ENCODE results near the gene HSF5.
"Not testable (repeated sequence)": the region's sequence is repeated elsewhere in the genome, so short reads cannot be mapped to it uniquely, and the experiment has no call there.

HSF5 gene

GRCh38 chr17:58503134-58503533 is 14.9 kb upstream of the HSF5 start:
- H3K36me3 ChIP-seq (ENCODE audit: insufficient read depth, low read length) = peaks cover 63% of the 10 kb centered on the region

GRCh38 chr17:58501451-58501850 is 13.2 kb upstream of the HSF5 start:
- Histone ChIP-seq H3K9ac (ENCODE audit: low read length) (no peak overlapping the region), H3K4me1 (ENCODE audit: insufficient read depth, low read length) (no peaks in the 10 kb centered on the region), H3K27me3 (ENCODE audit: control insufficient read depth in 1 of 2, insufficient read depth in 2 of 2, low read length in 2 of 2) (no peaks in the 10 kb centered on the region), H3K36me3 (ENCODE audit: insufficient read depth, low read length) (peaks cover 64% of the 10 kb centered on the region), H3K9me3 (ENCODE audit: low read length) (no peaks in the 10 kb centered on the region), H3K4me3 (ENCODE audit: low read depth in 1 of 2, low read length in 2 of 2) (no peak overlapping the region), H3K27ac (ENCODE audit: low read depth, low read length) (no peak overlapping the region)

More at GRCh38 chr17:58503134-58503533, 14.9 kb upstream of the HSF5 start:
- H3K27ac ChIP-seq (ENCODE audit: low read depth, low read length); H3K27me3 ChIP-seq (ENCODE audit: control insufficient read depth in 1 of 2, insufficient read depth in 2 of 2, low read length in 2 of 2); H3K4me3 ChIP-seq (ENCODE audit: low read depth in 1 of 2, low read length in 2 of 2); H3K4me1 ChIP-seq (ENCODE audit: insufficient read depth, low read length); H3K9me3 ChIP-seq (ENCODE audit: low read length); H3K9ac ChIP-seq (ENCODE audit: low read length): not testable (repeated sequence)

- no peaks in the 10 kb centered on the region for H3K27me3 ChIP-seq (ENCODE audit: control insufficient read depth in 1 of 2, insufficient read depth in 2 of 2, low read length in 2 of 2)
- no peaks in the 10 kb centered on the region for H3K4me1 ChIP-seq (ENCODE audit: insufficient read depth, low read length)
- no peak overlapping the region for H3K9ac ChIP-seq (ENCODE audit: low read length)
- no peak overlapping the region for H3K4me3 ChIP-seq (ENCODE audit: low read depth in 1 of 2, low read length in 2 of 2)
- H3K36me3 ChIP-seq (ENCODE audit: insufficient read depth, low read length) = peaks cover 62% of the 10 kb centered on the region
- no peaks in the 10 kb centered on the region for H3K9me3 ChIP-seq (ENCODE audit: low read length)
- H3K27ac ChIP-seq (ENCODE audit: low read depth, low read length) = no peak overlapping the region
Measured at GRCh38 chr17:58498177-58498828, 10.1 kb upstream of the HSF5 start.

- Histone ChIP-seq H3K4me1 (ENCODE audit: insufficient read depth, low read length) (no peaks in the 10 kb centered on the region), H3K9me3 (ENCODE audit: low read length) (no peaks in the 10 kb centered on the region), H3K9ac (ENCODE audit: low read length) (no peak overlapping the region), H3K27me3 (ENCODE audit: control insufficient read depth in 1 of 2, insufficient read depth in 2 of 2, low read length in 2 of 2) (no peaks in the 10 kb centered on the region), H3K27ac (ENCODE audit: low read depth, low read length) (no peak overlapping the region), H3K4me3 (ENCODE audit: low read depth in 1 of 2, low read length in 2 of 2) (no peak overlapping the region), H3K36me3 (ENCODE audit: insufficient read depth, low read length) (peaks cover 80% of the 10 kb centered on the region)
Measured at GRCh38 chr17:58493506-58493905, 5.3 kb upstream of the HSF5 start.

- Histone ChIP-seq H3K27ac (ENCODE audit: low read depth, low read length) (no peak overlapping the region), H3K4me1 (ENCODE audit: insufficient read depth, low read length) (no peaks in the 10 kb centered on the region), H3K27me3 (ENCODE audit: control insufficient read depth in 1 of 2, insufficient read depth in 2 of 2, low read length in 2 of 2) (no peaks in the 10 kb centered on the region), H3K9me3 (ENCODE audit: low read length) (no peaks in the 10 kb centered on the region), H3K9ac (ENCODE audit: low read length) (no peak overlapping the region), H3K36me3 (ENCODE audit: insufficient read depth, low read length) (peaks cover 75% of the 10 kb centered on the region), H3K4me3 (ENCODE audit: low read depth in 1 of 2, low read length in 2 of 2) (no peak overlapping the region)
Measured at GRCh38 chr17:58492238-58493121, 4.3 kb upstream of the HSF5 start.

- H3K27ac ChIP-seq (ENCODE audit: low read depth, low read length) = no peak overlapping the region
- H3K27me3 ChIP-seq (ENCODE audit: control insufficient read depth in 1 of 2, insufficient read depth in 2 of 2, low read length in 2 of 2) = no peaks in the 10 kb centered on the region
- peaks cover 66% of the 10 kb centered on the region for H3K36me3 ChIP-seq (ENCODE audit: insufficient read depth, low read length)
- H3K4me3 ChIP-seq (ENCODE audit: low read depth in 1 of 2, low read length in 2 of 2) = no peak overlapping the region
- H3K9ac ChIP-seq (ENCODE audit: low read length) = no peak overlapping the region
- H3K4me1 ChIP-seq (ENCODE audit: insufficient read depth, low read length) = no peaks in the 10 kb centered on the region
- no peaks in the 10 kb centered on the region for H3K9me3 ChIP-seq (ENCODE audit: low read length)
Measured at GRCh38 chr17:58491510-58492045, 3.4 kb upstream of the HSF5 start.

- no peaks in the 10 kb centered on the region for H3K4me1 ChIP-seq (ENCODE audit: insufficient read depth, low read length)
- peaks cover 41% of the 10 kb centered on the region for H3K36me3 ChIP-seq (ENCODE audit: insufficient read depth, low read length)
- no peaks in the 10 kb centered on the region for H3K9me3 ChIP-seq (ENCODE audit: low read length)
Measured at GRCh38 chr17:58488428-58488890, 251 bp upstream of the HSF5 start.

GRCh38 chr17:58484600-58484999 is 3.6 kb downstream of the HSF5 start:
- no peaks in the 10 kb centered on the region for H3K9me3 ChIP-seq (ENCODE audit: low read length)
- H3K36me3 ChIP-seq (ENCODE audit: insufficient read depth, low read length) = peaks cover 10% of the 10 kb centered on the region
- H3K27me3 ChIP-seq (ENCODE audit: control insufficient read depth in 1 of 2, insufficient read depth in 2 of 2, low read length in 2 of 2) = no peaks in the 10 kb centered on the region
- H3K4me3 ChIP-seq (ENCODE audit: low read depth in 1 of 2, low read length in 2 of 2) = no peak overlapping the region
- H3K4me1 ChIP-seq (ENCODE audit: insufficient read depth, low read length) = no peaks in the 10 kb centered on the region
- no peak overlapping the region for H3K9ac ChIP-seq (ENCODE audit: low read length)
- no peak overlapping the region for H3K27ac ChIP-seq (ENCODE audit: low read depth, low read length)

More at GRCh38 chr17:58488428-58488890, 251 bp upstream of the HSF5 start:
- no peak overlapping the region for H3K9ac ChIP-seq (ENCODE audit: low read length)
- no peak overlapping the region for H3K4me3 ChIP-seq (ENCODE audit: low read depth in 1 of 2, low read length in 2 of 2)
- H3K27ac ChIP-seq (ENCODE audit: low read depth, low read length) = no peak overlapping the region
- no peaks in the 10 kb centered on the region for H3K27me3 ChIP-seq (ENCODE audit: control insufficient read depth in 1 of 2, insufficient read depth in 2 of 2, low read length in 2 of 2)

- H3K36me3 ChIP-seq (ENCODE audit: insufficient read depth, low read length); H3K9ac ChIP-seq (ENCODE audit: low read length); H3K4me3 ChIP-seq (ENCODE audit: low read depth in 1 of 2, low read length in 2 of 2); H3K4me1 ChIP-seq (ENCODE audit: insufficient read depth, low read length); H3K9me3 ChIP-seq (ENCODE audit: low read length); H3K27me3 ChIP-seq (ENCODE audit: control insufficient read depth in 1 of 2, insufficient read depth in 2 of 2, low read length in 2 of 2); H3K27ac ChIP-seq (ENCODE audit: low read depth, low read length): not testable (repeated sequence)
Measured at GRCh38 chr17:58481798-58482197, 6.4 kb downstream of the HSF5 start.

GRCh38 chr17:58480090-58480489 is 8.1 kb downstream of the HSF5 start:
- no peak overlapping the region for H3K27ac ChIP-seq (ENCODE audit: low read depth, low read length)
- no peaks in the 10 kb centered on the region for H3K27me3 ChIP-seq (ENCODE audit: control insufficient read depth in 1 of 2, insufficient read depth in 2 of 2, low read length in 2 of 2)
- no peaks in the 10 kb centered on the region for H3K36me3 ChIP-seq (ENCODE audit: insufficient read depth, low read length)
- H3K4me1 ChIP-seq (ENCODE audit: insufficient read depth, low read length) = no peaks in the 10 kb centered on the region
- no peaks in the 10 kb centered on the region for H3K9me3 ChIP-seq (ENCODE audit: low read length)
- H3K4me3 ChIP-seq (ENCODE audit: low read depth in 1 of 2, low read length in 2 of 2) = no peak overlapping the region
- no peak overlapping the region for H3K9ac ChIP-seq (ENCODE audit: low read length)

GRCh38 chr17:58476812-58477211 is 11.4 kb downstream of the HSF5 start:
- Histone ChIP-seq H3K9ac (ENCODE audit: low read length) (no peak overlapping the region), H3K9me3 (ENCODE audit: low read length) (no peaks in the 10 kb centered on the region), H3K4me1 (ENCODE audit: insufficient read depth, low read length) (no peaks in the 10 kb centered on the region), H3K4me3 (ENCODE audit: low read depth in 1 of 2, low read length in 2 of 2) (no peak overlapping the region), H3K27me3 (ENCODE audit: control insufficient read depth in 1 of 2, insufficient read depth in 2 of 2, low read length in 2 of 2) (no peaks in the 10 kb centered on the region), H3K36me3 (ENCODE audit: insufficient read depth, low read length) (no peaks in the 10 kb centered on the region), H3K27ac (ENCODE audit: low read depth, low read length) (no peak overlapping the region)

Measured in muscle layer of colon (tissue), 2 donors.